ENCODE measurements around the gene C1orf174. TPM values are rescaled to one million over a fixed set of nuclear protein-coding genes. Genes with fewer than 3 reads are reported as not detected.

C1orf174 gene
- total RNA-seq, 1 donor from 2014 or later = 20.9 TPM

- H3K4me1 ChIP-seq (ENCODE audit: control insufficient read depth in 3 of 3, insufficient read depth in 3 of 3, low read length in 3 of 3) = peaks cover 5 to 11% (median 7%) of the 10 kb centered on the region in 3 donors
- peaks cover 39 to 46% (median 44%) of the 10 kb centered on the region in 3 donors for H3K36me3 ChIP-seq (ENCODE audit: control insufficient read depth in 3 of 3, insufficient read depth in 3 of 3, low read length in 3 of 3)
- H3K9me3 ChIP-seq (ENCODE audit: control insufficient read depth in 3 of 3, low read length in 3 of 3) = no peaks in the 10 kb centered on the region
- no peak overlapping the region for H3K27ac ChIP-seq (ENCODE audit: low read depth, low read length)
- H3K9ac ChIP-seq (ENCODE audit: low read depth in 1 of 3, low read length in 3 of 3) = no peak overlapping the region
- no peak overlapping the region for H3K4me3 ChIP-seq (ENCODE audit: low read length in 3 of 3)
- no peaks in the 10 kb centered on the region for H3K27me3 ChIP-seq (ENCODE audit: control insufficient read depth in 3 of 3, insufficient read depth in 3 of 3, low read length in 3 of 3)
Observed at GRCh38 chr1:3890389-3891328, 9.4 kb downstream of the C1orf174 start.

GRCh38 chr1:3889936-3890335, 10.1 kb downstream of the C1orf174 start:
- H3K9me3 ChIP-seq (ENCODE audit: control insufficient read depth in 3 of 3, low read length in 3 of 3) = no peaks in the 10 kb centered on the region
- no peak overlapping the region for H3K27ac ChIP-seq (ENCODE audit: low read depth, low read length)
- peaks cover 38 to 49% (median 45%) of the 10 kb centered on the region in 3 donors for H3K36me3 ChIP-seq (ENCODE audit: control insufficient read depth in 3 of 3, insufficient read depth in 3 of 3, low read length in 3 of 3)

GRCh38 chr1:3888301-3888700, 11.8 kb downstream of the C1orf174 start:
- H3K27ac ChIP-seq (ENCODE audit: low read depth, low read length) = no peak overlapping the region
- H3K4me1 ChIP-seq (ENCODE audit: control insufficient read depth in 3 of 3, insufficient read depth in 3 of 3, low read length in 3 of 3) = peaks cover 5 to 8% (median 7%) of the 10 kb centered on the region in 3 donors
- H3K36me3 ChIP-seq (ENCODE audit: control insufficient read depth in 3 of 3, insufficient read depth in 3 of 3, low read length in 3 of 3) = peaks cover 41 to 63% (median 53%) of the 10 kb centered on the region in 3 donors
- no peaks in the 10 kb centered on the region for H3K9me3 ChIP-seq (ENCODE audit: control insufficient read depth in 3 of 3, low read length in 3 of 3)
- H3K27me3 ChIP-seq (ENCODE audit: control insufficient read depth in 3 of 3, insufficient read depth in 3 of 3, low read length in 3 of 3) = no peaks in the 10 kb centered on the region
- no peak overlapping the region for H3K9ac ChIP-seq (ENCODE audit: low read depth in 1 of 3, low read length in 3 of 3)
- no peak overlapping the region for H3K4me3 ChIP-seq (ENCODE audit: low read length in 3 of 3)

More at GRCh38 chr1:3889936-3890335, 10.1 kb downstream of the C1orf174 start:
- Histone ChIP-seq H3K4me1 (ENCODE audit: control insufficient read depth in 3 of 3, insufficient read depth in 3 of 3, low read length in 3 of 3) (peaks cover 5 to 8% (median 7%) of the 10 kb centered on the region in 3 donors), H3K4me3 (ENCODE audit: low read length in 3 of 3) (no peak overlapping the region), H3K9ac (ENCODE audit: low read depth in 1 of 3, low read length in 3 of 3) (no peak overlapping the region), H3K27me3 (ENCODE audit: control insufficient read depth in 3 of 3, insufficient read depth in 3 of 3, low read length in 3 of 3) (no peaks in the 10 kb centered on the region)

GRCh38 chr1:3886691-3887090, 13.4 kb downstream of the C1orf174 start:
- H3K36me3 ChIP-seq (ENCODE audit: control insufficient read depth in 3 of 3, insufficient read depth in 3 of 3, low read length in 3 of 3) = peaks cover 41 to 64% (median 56%) of the 10 kb centered on the region in 3 donors
- H3K9ac ChIP-seq (ENCODE audit: low read depth in 1 of 3, low read length in 3 of 3) = no peak overlapping the region
- no peaks in the 10 kb centered on the region for H3K9me3 ChIP-seq (ENCODE audit: control insufficient read depth in 3 of 3, low read length in 3 of 3)
- no peak overlapping the region for H3K27ac ChIP-seq (ENCODE audit: low read depth, low read length)
- H3K4me1 ChIP-seq (ENCODE audit: control insufficient read depth in 3 of 3, insufficient read depth in 3 of 3, low read length in 3 of 3) = peaks cover 0 to 2% (median 0%) of the 10 kb centered on the region in 3 donors
- no peaks in the 10 kb centered on the region for H3K27me3 ChIP-seq (ENCODE audit: control insufficient read depth in 3 of 3, insufficient read depth in 3 of 3, low read length in 3 of 3)
- H3K4me3 ChIP-seq (ENCODE audit: low read length in 3 of 3) = no peak overlapping the region

- no peak overlapping the region for H3K9ac ChIP-seq (ENCODE audit: low read depth in 1 of 3, low read length in 3 of 3)
- H3K36me3 ChIP-seq (ENCODE audit: control insufficient read depth in 3 of 3, insufficient read depth in 3 of 3, low read length in 3 of 3) = peaks cover 37 to 60% (median 54%) of the 10 kb centered on the region in 3 donors
- H3K4me1 ChIP-seq (ENCODE audit: control insufficient read depth in 3 of 3, insufficient read depth in 3 of 3, low read length in 3 of 3) = no peaks in the 10 kb centered on the region
- no peaks in the 10 kb centered on the region for H3K9me3 ChIP-seq (ENCODE audit: control insufficient read depth in 3 of 3, low read length in 3 of 3)
- no peak overlapping the region for H3K4me3 ChIP-seq (ENCODE audit: low read length in 3 of 3)
- H3K27me3 ChIP-seq (ENCODE audit: control insufficient read depth in 3 of 3, insufficient read depth in 3 of 3, low read length in 3 of 3) = no peaks in the 10 kb centered on the region
- no peak overlapping the region for H3K27ac ChIP-seq (ENCODE audit: low read depth, low read length)
Observed at GRCh38 chr1:3886106-3886670, 13.9 kb downstream of the C1orf174 start.

GRCh38 chr1:3885611-3886010, 14.5 kb downstream of the C1orf174 start:
- H3K9me3 ChIP-seq (ENCODE audit: control insufficient read depth in 3 of 3, low read length in 3 of 3) = no peaks in the 10 kb centered on the region
- H3K4me3 ChIP-seq (ENCODE audit: low read length in 3 of 3) = no peak overlapping the region
- H3K9ac ChIP-seq (ENCODE audit: low read depth in 1 of 3, low read length in 3 of 3) = no peak overlapping the region
- H3K4me1 ChIP-seq (ENCODE audit: control insufficient read depth in 3 of 3, insufficient read depth in 3 of 3, low read length in 3 of 3) = no peaks in the 10 kb centered on the region
- H3K36me3 ChIP-seq (ENCODE audit: control insufficient read depth in 3 of 3, insufficient read depth in 3 of 3, low read length in 3 of 3) = peaks cover 36 to 60% (median 53%) of the 10 kb centered on the region in 3 donors
- H3K27me3 ChIP-seq (ENCODE audit: control insufficient read depth in 3 of 3, insufficient read depth in 3 of 3, low read length in 3 of 3) = no peaks in the 10 kb centered on the region
- no peak overlapping the region for H3K27ac ChIP-seq (ENCODE audit: low read depth, low read length)

GRCh38 chr1:3884966-3885365, 15.1 kb downstream of the C1orf174 start:
- Histone ChIP-seq H3K9ac (ENCODE audit: low read depth in 1 of 3, low read length in 3 of 3) (no peak overlapping the region), H3K4me1 (ENCODE audit: control insufficient read depth in 3 of 3, insufficient read depth in 3 of 3, low read length in 3 of 3) (no peaks in the 10 kb centered on the region), H3K9me3 (ENCODE audit: control insufficient read depth in 3 of 3, low read length in 3 of 3) (no peaks in the 10 kb centered on the region), H3K4me3 (ENCODE audit: low read length in 3 of 3) (no peak overlapping the region), H3K27ac (ENCODE audit: low read depth, low read length) (no peak overlapping the region), H3K27me3 (ENCODE audit: control insufficient read depth in 3 of 3, insufficient read depth in 3 of 3, low read length in 3 of 3) (no peaks in the 10 kb centered on the region), H3K36me3 (ENCODE audit: control insufficient read depth in 3 of 3, insufficient read depth in 3 of 3, low read length in 3 of 3) (peaks cover 32 to 60% (median 52%) of the 10 kb centered on the region in 3 donors)

- Histone ChIP-seq H3K4me3 (ENCODE audit: low read length in 3 of 3) (no peak overlapping the region), H3K9me3 (ENCODE audit: control insufficient read depth in 3 of 3, low read length in 3 of 3) (peaks cover 0 to 6% (median 6%) of the 10 kb centered on the region in 3 donors), H3K27ac (ENCODE audit: low read depth, low read length) (no peak overlapping the region), H3K27me3 (ENCODE audit: control insufficient read depth in 3 of 3, insufficient read depth in 3 of 3, low read length in 3 of 3) (no peaks in the 10 kb centered on the region), H3K4me1 (ENCODE audit: control insufficient read depth in 3 of 3, insufficient read depth in 3 of 3, low read length in 3 of 3) (no peaks in the 10 kb centered on the region), H3K36me3 (ENCODE audit: control insufficient read depth in 3 of 3, insufficient read depth in 3 of 3, low read length in 3 of 3) (peaks cover 35 to 64% (median 59%) of the 10 kb centered on the region in 3 donors), H3K9ac (ENCODE audit: low read depth in 1 of 3, low read length in 3 of 3) (no peak overlapping the region)
Observed at GRCh38 chr1:3883194-3883925, 16.7 kb downstream of the C1orf174 start.

- Histone ChIP-seq H3K36me3 (ENCODE audit: control insufficient read depth in 3 of 3, insufficient read depth in 3 of 3, low read length in 3 of 3) (peaks cover 28 to 62% (median 45%) of the 10 kb centered on the region in 3 donors), H3K4me3 (ENCODE audit: low read length in 3 of 3) (no peak overlapping the region)
Observed at GRCh38 chr1:3881193-3881480, 18.9 kb downstream of the C1orf174 start.

More at GRCh38 chr1:3881193-3881480, 18.9 kb downstream of the C1orf174 start:
- Histone ChIP-seq H3K9ac (ENCODE audit: low read depth in 1 of 3, low read length in 3 of 3) (no peak overlapping the region), H3K27ac (ENCODE audit: low read depth, low read length) (no peak overlapping the region), H3K4me1 (ENCODE audit: control insufficient read depth in 3 of 3, insufficient read depth in 3 of 3, low read length in 3 of 3) (no peaks in the 10 kb centered on the region), H3K9me3 (ENCODE audit: control insufficient read depth in 3 of 3, low read length in 3 of 3) (peaks cover 0 to 6% (median 6%) of the 10 kb centered on the region in 3 donors), H3K27me3 (ENCODE audit: control insufficient read depth in 3 of 3, insufficient read depth in 3 of 3, low read length in 3 of 3) (no peaks in the 10 kb centered on the region)

Measured in skeletal muscle tissue (tissue), 4 donors.